HEK293 (cell line): ENCODE measurements around the gene PUM1.

Source experiments
- CTCF ChIA-PET: fragments of 350-600 bp; formaldehyde crosslinking; extraction: SDS; loops from one replicate; lab custom pipeline; 2021; ENCODE audit warnings: antibody characterized with exemption; lab: Yijun Ruan, JAX
- POLR2A ChIA-PET: fragments of 300-600 bp; formaldehyde crosslinking; extraction: SDS; loops from one replicate; lab custom pipeline; 2020; ENCODE audit warnings: antibody characterized with exemption, inconsistent platforms; lab: Yijun Ruan, JAX
- H3K27ac ChIP-seq: fragments of 200-500 bp; sonication (Bioruptor generic); 2 replicates; pipeline ENCODE4 v1.5.1; 2014; ENCODE audit warnings: low read depth, low read length, control low read depth, inconsistent platforms; ENCODE audit errors: extremely low read depth
- H3K36me3 ChIP-seq, 2 experiments: fragments of 200-500 bp in 1 of 2; sonication (Bioruptor generic) in 1 of 2; 1 replicate in 1 of 2; 2 replicates in 1 of 2; pipeline ENCODE4 v1.5.1; 2014 to 2017; ENCODE audit warnings: inconsistent platforms in 2 of 2, low read length in 2 of 2; ENCODE audit not compliant: control insufficient read depth in 2 of 2, insufficient read depth in 1 of 2
- H3K4me1 ChIP-seq: fragments of 200-500 bp; sonication (Bioruptor generic); 2 replicates; pipeline ENCODE4 v1.5.1; 2014; ENCODE audit warnings: mild to moderate bottlenecking, low read length, inconsistent platforms; ENCODE audit not compliant: control insufficient read depth, insufficient read depth
- H3K4me3 ChIP-seq: 2 replicates; pipeline ENCODE4 v1.5.1; 2011; ENCODE audit warnings: low read depth, mild to moderate bottlenecking, control low read depth, low read length, moderate library complexity
- H3K9me3 ChIP-seq: fragments of 200-500 bp; sonication (Bioruptor generic); 2 replicates; pipeline ENCODE4 v1.5.1; 2014; ENCODE audit warnings: low read depth, low read length, inconsistent platforms; ENCODE audit not compliant: control insufficient read depth, insufficient read depth
- BCL11B ChIP-seq: fragments of 450-650 bp; formaldehyde crosslinking; IDR thresholded peaks from 2 replicates; pipeline ENCODE4 v1.5.1; 2016; ENCODE audit warnings: low read depth, missing biosample characterization, missing genetic modification characterization
- IKZF3 ChIP-seq: fragments of 450-650 bp; IDR thresholded peaks from 2 replicates; pipeline ENCODE4 v1.5.0; 2018; ENCODE audit warnings: missing biosample characterization, mild to moderate bottlenecking, missing genetic modification characterization, moderate library complexity
- KLF16 ChIP-seq: fragments of 450-650 bp; formaldehyde crosslinking; IDR thresholded peaks from 2 replicates; pipeline ENCODE4 v1.5.1; 2017; ENCODE audit warnings: missing biosample characterization, missing genetic modification characterization
- PATZ1 ChIP-seq: fragments of 450-650 bp; formaldehyde crosslinking; IDR thresholded peaks from 2 replicates; pipeline ENCODE4 v1.5.1; 2016; ENCODE audit warnings: missing biosample characterization, missing genetic modification characterization
- PRDM6 ChIP-seq: fragments of 450-650 bp; formaldehyde crosslinking; IDR thresholded peaks from 2 replicates; pipeline ENCODE4 v1.5.1; 2017; ENCODE audit warnings: missing biosample characterization, missing genetic modification characterization
- SALL2 ChIP-seq: fragments of 450-650 bp; formaldehyde crosslinking; IDR thresholded peaks from 2 replicates; pipeline ENCODE4 v1.5.0; 2017; ENCODE audit warnings: missing biosample characterization, mild to moderate bottlenecking, missing genetic modification characterization, borderline replicate concordance
- SCRT2 ChIP-seq: fragments of 450-650 bp; formaldehyde crosslinking; IDR thresholded peaks from 2 replicates; pipeline ENCODE4 v1.5.1; 2016; ENCODE audit warnings: missing biosample characterization, missing genetic modification characterization
- ZBTB17 ChIP-seq: fragments of 450-650 bp; formaldehyde crosslinking; IDR thresholded peaks from 2 replicates; pipeline ENCODE4 v1.5.1; 2016; ENCODE audit warnings: missing biosample characterization, missing genetic modification characterization
- ZBTB21 ChIP-seq: fragments of 450-650 bp; formaldehyde crosslinking; IDR thresholded peaks from 2 replicates; pipeline ENCODE4 v1.5.1; 2017; ENCODE audit warnings: missing biosample characterization, missing genetic modification characterization
- ZBTB26 ChIP-seq: fragments of 450-650 bp; formaldehyde crosslinking; optimal IDR thresholded peaks from 2 replicates; pipeline ENCODE3; 2016; ENCODE audit warnings: missing biosample characterization, mild to moderate bottlenecking, missing genetic modification characterization
- ZBTB6 ChIP-seq: fragments of 450-650 bp; formaldehyde crosslinking; IDR thresholded peaks from 2 replicates; pipeline ENCODE4 v1.5.1; 2017; ENCODE audit warnings: missing biosample characterization, missing genetic modification characterization
- ZNF112 ChIP-seq: fragments of 450-650 bp; formaldehyde crosslinking; IDR thresholded peaks from 2 replicates; pipeline ENCODE4 v1.5.0; 2017; ENCODE audit warnings: missing biosample characterization, missing genetic modification characterization
- ZNF157 ChIP-seq: fragments of 450-650 bp; formaldehyde crosslinking; IDR thresholded peaks from 2 replicates; pipeline ENCODE4 v1.5.1; 2016; ENCODE audit warnings: missing biosample characterization, missing genetic modification characterization
- ZNF169 ChIP-seq: fragments of 450-650 bp; formaldehyde crosslinking; IDR thresholded peaks from 2 replicates; pipeline ENCODE4 v1.5.1; 2016; ENCODE audit warnings: missing biosample characterization, missing genetic modification characterization
- ZNF174 ChIP-seq: fragments of 450-650 bp; formaldehyde crosslinking; IDR thresholded peaks from 2 replicates; pipeline ENCODE4 v1.5.0; 2017; ENCODE audit warnings: missing biosample characterization, mild to moderate bottlenecking, missing genetic modification characterization
- ZNF184 ChIP-seq: fragments of 450-650 bp; IDR thresholded peaks from 2 replicates; pipeline ENCODE4 v1.5.1; 2018; ENCODE audit warnings: missing biosample characterization, mild to moderate bottlenecking, missing genetic modification characterization
- ZNF266 ChIP-seq: fragments of 450-650 bp; formaldehyde crosslinking; IDR thresholded peaks from 2 replicates; pipeline ENCODE4 v1.5.1; 2016; ENCODE audit warnings: missing biosample characterization, missing genetic modification characterization, low read depth
- ZNF335 ChIP-seq: fragments of 450-650 bp; formaldehyde crosslinking; conservative IDR thresholded peaks from 2 replicates; pipeline ENCODE4 v1.5.1; 2016; ENCODE audit warnings: missing biosample characterization, missing genetic modification characterization
- ZNF350 ChIP-seq: fragments of 450-650 bp; formaldehyde crosslinking; IDR thresholded peaks from 2 replicates; pipeline ENCODE4 v1.5.0; 2017; ENCODE audit warnings: missing biosample characterization, mild to moderate bottlenecking, missing genetic modification characterization
- ZNF391 ChIP-seq: fragments of 450-650 bp; formaldehyde crosslinking; IDR thresholded peaks from 2 replicates; pipeline ENCODE4 v1.5.1; 2016; ENCODE audit warnings: low read depth, missing biosample characterization, missing genetic modification characterization, borderline replicate concordance
- ZNF48 ChIP-seq: fragments of 450-650 bp; formaldehyde crosslinking; IDR thresholded peaks from 2 replicates; pipeline ENCODE4 v1.5.1; 2016; ENCODE audit warnings: missing biosample characterization, missing genetic modification characterization
- ZNF521 ChIP-seq: fragments of 450-650 bp; formaldehyde crosslinking; IDR thresholded peaks from 2 replicates; pipeline ENCODE4 v1.5.1; 2017; ENCODE audit warnings: missing biosample characterization, mild to moderate bottlenecking, missing genetic modification characterization
- ZNF561 ChIP-seq: fragments of 450-650 bp; IDR thresholded peaks from 2 replicates; pipeline ENCODE4 v1.5.1; 2018; ENCODE audit warnings: missing biosample characterization, missing genetic modification characterization, borderline replicate concordance
- ZNF629 ChIP-seq: fragments of 450-650 bp; formaldehyde crosslinking; IDR thresholded peaks from 2 replicates; pipeline ENCODE4 v1.5.1; 2017; ENCODE audit warnings: missing biosample characterization, missing genetic modification characterization
- ZNF785 ChIP-seq: fragments of 450-650 bp; formaldehyde crosslinking; IDR thresholded peaks from 2 replicates; pipeline ENCODE4 v1.5.1; 2016; ENCODE audit warnings: missing biosample characterization, missing genetic modification characterization
- ZNF830 ChIP-seq: fragments of 450-650 bp; IDR thresholded peaks from 2 replicates; pipeline ENCODE4 v1.5.0; 2018; ENCODE audit warnings: missing biosample characterization, missing genetic modification characterization, low read depth, mild to moderate bottlenecking, moderate library complexity
- TF ChIP-seq, protein P1 (sequence below): fragments of 450-650 bp; formaldehyde crosslinking; IDR thresholded peaks from 2 replicates; pipeline ENCODE4 v1.5.1; 2016; ENCODE audit warnings: missing biosample characterization, missing genetic modification characterization
- TF ChIP-seq, protein P2 (sequence below): fragments of 450-650 bp; formaldehyde crosslinking; IDR thresholded peaks from 2 replicates; pipeline ENCODE4 v1.5.1; 2017; ENCODE audit warnings: missing biosample characterization, mild to moderate bottlenecking, missing genetic modification characterization, moderate library complexity
- TF ChIP-seq, protein P3 (sequence below): fragments of 450-650 bp; formaldehyde crosslinking; IDR thresholded peaks from 2 replicates; pipeline ENCODE4 v1.5.1; 2016; ENCODE audit warnings: missing biosample characterization, missing genetic modification characterization, borderline replicate concordance

Gene PUM1

DNA sequence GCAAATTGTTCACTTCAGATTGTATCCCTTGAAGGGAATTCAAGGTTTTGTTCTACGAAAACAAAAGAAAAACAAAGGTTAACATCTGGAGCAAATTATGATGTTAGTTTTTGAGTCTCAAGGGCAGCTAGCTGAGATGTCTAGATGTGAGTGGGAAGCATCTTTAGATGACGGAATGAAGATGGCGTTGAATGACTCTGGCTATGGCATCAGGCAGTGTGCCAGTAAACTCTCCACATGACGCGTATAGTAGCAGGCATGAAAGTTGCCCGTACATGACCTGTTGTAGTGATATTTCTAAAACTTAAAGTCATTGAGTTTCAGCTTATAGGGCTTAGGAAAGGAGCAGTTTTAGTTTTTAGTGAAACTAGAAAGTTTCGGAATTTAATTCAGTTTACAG lies 144.7 kb downstream of the PUM1 start:
- H3K4me3 ChIP-seq: no peak overlapping the region
- ChIA-PET CTCF (interaction anchor here (0.6 to 7.4 kb wide), 7 partner anchors 10 to 730 kb away, joined by 3 to 63 read pairs (median 11); no protein-coding TSS in a partner anchor), POLR2A (interaction anchor here (0.6 kb wide), 1 partner anchor 1252 kb away, joined by 3 read pairs; no protein-coding TSS in a partner anchor)
- no peaks in the 10 kb centered on the region for H3K9me3 ChIP-seq
- H3K4me1 ChIP-seq: peaks cover 3% of the 10 kb centered on the region; the same call in 1 of the 2 replicates
- no peaks in the 10 kb centered on the region for H3K36me3 ChIP-seq
- H3K27ac ChIP-seq: no peak overlapping the region
- TF ChIP-seq ZNF830 (no peak), KLF16 (tag by site-specific recombination) (no peak), ZNF266 (no peak), ZNF184 (tag by site-specific recombination) (no peak), ZNF335 (tag by site-specific recombination) (peak; percentile 47; the same call in 1 of the 2 replicates), ZBTB26 (no peak), ZBTB21 (tag by site-specific recombination) (peak; percentile 54), IKZF3 (tag by site-specific recombination) (no peak), ZNF629 (tag by site-specific recombination) (no peak), ZBTB17 (tag by site-specific recombination) (peak; percentile 64), BCL11B (tag by site-specific recombination) (no peak), PATZ1 (no peak), SALL2 (no peak), ZNF157 (no peak), ZNF174 (no peak), ZNF169 (no peak), ZNF561 (tag by site-specific recombination) (no peak), ZNF391 (tag by site-specific recombination) (no peak), ZNF112 (tag by site-specific recombination) (no peak), ZNF521 (tag by site-specific recombination) (no peak), ZBTB6 (tag by site-specific recombination) (no peak), PRDM6 (tag by site-specific recombination) (peak; percentile 21; the same call in 1 of the 2 replicates), ZNF48 (tag by site-specific recombination) (no peak), SCRT2 (tag by site-specific recombination) (0 out of 2 replicates have a peak, but pooled peaks have one; percentile 25), ZNF785 (tag by site-specific recombination) (no peak), ZNF350 (no peak)
- TF ChIP-seq, protein P1, sequence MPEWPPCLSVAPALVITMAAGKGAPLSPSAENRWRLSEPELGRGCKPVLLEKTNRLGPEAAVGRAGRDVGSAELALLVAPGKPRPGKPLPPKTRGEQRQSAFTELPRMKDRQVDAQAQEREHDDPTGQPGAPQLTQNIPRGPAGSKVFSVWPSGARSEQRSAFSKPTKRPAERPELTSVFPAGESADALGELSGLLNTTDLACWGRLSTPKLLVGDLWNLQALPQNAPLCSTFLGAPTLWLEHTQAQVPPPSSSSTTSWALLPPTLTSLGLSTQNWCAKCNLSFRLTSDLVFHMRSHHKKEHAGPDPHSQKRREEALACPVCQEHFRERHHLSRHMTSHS (tag by site-specific recombination): no peak
- TF ChIP-seq, protein P2, sequence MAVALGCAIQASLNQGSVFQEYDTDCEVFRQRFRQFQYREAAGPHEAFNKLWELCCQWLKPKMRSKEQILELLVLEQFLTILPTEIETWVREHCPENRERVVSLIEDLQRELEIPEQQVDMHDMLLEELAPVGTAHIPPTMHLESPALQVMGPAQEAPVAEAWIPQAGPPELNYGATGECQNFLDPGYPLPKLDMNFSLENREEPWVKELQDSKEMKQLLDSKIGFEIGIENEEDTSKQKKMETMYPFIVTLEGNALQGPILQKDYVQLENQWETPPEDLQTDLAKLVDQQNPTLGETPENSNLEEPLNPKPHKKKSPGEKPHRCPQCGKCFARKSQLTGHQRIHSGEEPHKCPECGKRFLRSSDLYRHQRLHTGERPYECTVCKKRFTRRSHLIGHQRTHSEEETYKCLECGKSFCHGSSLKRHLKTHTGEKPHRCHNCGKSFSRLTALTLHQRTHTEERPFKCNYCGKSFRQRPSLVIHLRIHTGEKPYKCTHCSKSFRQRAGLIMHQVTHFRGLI (tag by site-specific recombination): no peak
- TF ChIP-seq, protein P3, sequence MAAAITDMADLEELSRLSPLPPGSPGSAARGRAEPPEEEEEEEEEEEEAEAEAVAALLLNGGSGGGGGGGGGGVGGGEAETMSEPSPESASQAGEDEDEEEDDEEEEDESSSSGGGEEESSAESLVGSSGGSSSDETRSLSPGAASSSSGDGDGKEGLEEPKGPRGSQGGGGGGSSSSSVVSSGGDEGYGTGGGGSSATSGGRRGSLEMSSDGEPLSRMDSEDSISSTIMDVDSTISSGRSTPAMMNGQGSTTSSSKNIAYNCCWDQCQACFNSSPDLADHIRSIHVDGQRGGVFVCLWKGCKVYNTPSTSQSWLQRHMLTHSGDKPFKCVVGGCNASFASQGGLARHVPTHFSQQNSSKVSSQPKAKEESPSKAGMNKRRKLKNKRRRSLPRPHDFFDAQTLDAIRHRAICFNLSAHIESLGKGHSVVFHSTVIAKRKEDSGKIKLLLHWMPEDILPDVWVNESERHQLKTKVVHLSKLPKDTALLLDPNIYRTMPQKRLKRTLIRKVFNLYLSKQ (tag by site-specific recombination): no peak
